ENCODE measurements around the gene TTLL6.
"Not testable (repeated sequence)": the region's sequence is repeated elsewhere in the genome, so short reads cannot be mapped to it uniquely, and the experiment has no call there.

TTLL6 gene

DNA sequence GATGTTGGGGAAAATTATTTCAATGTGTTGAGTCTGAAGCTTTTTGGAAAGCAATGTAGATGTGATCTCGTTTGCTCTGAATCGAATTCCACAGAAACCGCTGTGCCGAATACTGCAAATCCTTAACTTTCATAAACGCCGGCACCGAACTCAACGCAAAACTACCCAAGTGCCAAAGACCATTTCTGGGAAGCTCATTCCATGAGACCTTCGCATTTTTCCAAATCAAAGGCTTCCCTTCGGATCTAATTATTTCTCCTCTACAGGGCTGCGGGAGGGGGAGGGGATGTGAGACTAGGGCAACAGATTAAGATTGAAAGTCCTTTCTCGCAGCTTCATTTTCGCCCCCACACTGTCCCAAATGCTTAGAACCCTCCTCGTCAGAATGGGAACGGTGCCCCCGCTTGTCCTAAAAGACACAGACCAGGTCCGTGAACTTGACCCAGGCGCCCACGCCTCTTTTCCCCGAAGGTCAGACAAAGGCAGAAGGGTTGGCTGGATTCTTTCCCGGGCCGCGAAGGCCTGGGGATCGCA lies 98.7 kb downstream of the TTLL6 start:
- peaks cover 98% of the 10 kb centered on the region for H3K27me3 ChIP-seq (ENCODE audit: control insufficient read depth, insufficient read depth, low read length, poor library complexity, severe bottlenecking)
- no peak overlapping the region for H3K27ac ChIP-seq (ENCODE audit: insufficient read depth, low read depth, low read length, poor library complexity, severe bottlenecking)
- H3K4me3 ChIP-seq (ENCODE audit: insufficient read depth, low read depth, low read length) = no peak overlapping the region
- H3K9me3 ChIP-seq (ENCODE audit: control insufficient read depth, low read length) = no peaks in the 10 kb centered on the region
- peaks cover 15% of the 10 kb centered on the region for H3K4me1 ChIP-seq (ENCODE audit: control insufficient read depth, insufficient read depth, low read length)
- 2 to 4% methylated on average over 24 of the region's 24 CpGs for WGBS, 2 experiments
- H3K36me3 ChIP-seq (ENCODE audit: control insufficient read depth, insufficient read depth, low read length) = no peaks in the 10 kb centered on the region

DNA sequence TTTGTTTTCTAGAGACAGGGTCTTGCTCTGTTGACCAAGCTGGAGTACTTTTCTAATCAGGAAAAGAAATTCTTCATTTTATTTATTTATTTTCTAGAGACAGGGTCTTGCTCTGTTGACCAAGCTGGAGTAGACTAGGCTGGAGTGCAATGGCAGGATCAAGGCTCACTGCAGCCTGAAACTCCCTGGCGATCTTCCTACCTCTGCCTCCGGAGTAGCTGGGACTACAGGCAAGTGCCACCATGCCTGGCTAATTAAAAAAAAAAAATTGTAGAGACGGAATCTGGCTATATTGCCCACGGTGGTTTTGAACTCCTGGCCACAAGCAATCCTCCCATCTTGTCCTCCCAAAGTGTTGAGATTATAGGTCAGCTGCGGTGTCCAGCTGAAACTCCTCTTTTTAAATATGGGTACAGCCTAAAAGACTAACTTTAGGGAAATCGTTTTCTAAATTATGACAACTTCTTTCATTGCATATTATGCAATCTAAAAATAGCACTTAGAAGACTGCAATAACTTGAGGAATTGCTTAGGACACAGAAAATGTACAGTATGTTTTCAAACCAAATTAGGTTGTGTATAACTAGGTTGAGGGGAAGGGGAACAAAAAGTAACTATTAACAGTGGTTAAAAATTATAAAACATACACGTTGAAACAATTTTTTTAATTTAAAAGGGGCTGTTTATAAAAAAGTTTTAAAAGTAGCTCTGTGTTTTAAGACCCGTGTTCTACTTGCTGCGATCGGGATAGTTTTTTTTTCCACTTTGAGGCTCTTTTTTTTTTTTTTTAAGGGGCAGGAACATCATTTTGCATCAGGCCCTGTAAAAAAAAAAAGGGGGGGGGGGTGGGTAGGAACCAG lies 99.4 kb downstream of the TTLL6 start:
- no peak overlapping the region for H3K27ac ChIP-seq (ENCODE audit: insufficient read depth, low read depth, low read length, poor library complexity, severe bottlenecking)
- H3K36me3 ChIP-seq (ENCODE audit: control insufficient read depth, insufficient read depth, low read length) = no peaks in the 10 kb centered on the region
- no peak overlapping the region for H3K4me3 ChIP-seq (ENCODE audit: insufficient read depth, low read depth, low read length)
- H3K27me3 ChIP-seq (ENCODE audit: control insufficient read depth, insufficient read depth, low read length, poor library complexity, severe bottlenecking) = peaks cover 96% of the 10 kb centered on the region
- 18 to 20% methylated on average over 9 to 10 of the region's 10 CpGs for whole genome bisulfite sequencing, 2 experiments
- no peaks in the 10 kb centered on the region for H3K9me3 ChIP-seq (ENCODE audit: control insufficient read depth, low read length)
- H3K4me1 ChIP-seq (ENCODE audit: control insufficient read depth, insufficient read depth, low read length) = peaks cover 15% of the 10 kb centered on the region

DNA sequence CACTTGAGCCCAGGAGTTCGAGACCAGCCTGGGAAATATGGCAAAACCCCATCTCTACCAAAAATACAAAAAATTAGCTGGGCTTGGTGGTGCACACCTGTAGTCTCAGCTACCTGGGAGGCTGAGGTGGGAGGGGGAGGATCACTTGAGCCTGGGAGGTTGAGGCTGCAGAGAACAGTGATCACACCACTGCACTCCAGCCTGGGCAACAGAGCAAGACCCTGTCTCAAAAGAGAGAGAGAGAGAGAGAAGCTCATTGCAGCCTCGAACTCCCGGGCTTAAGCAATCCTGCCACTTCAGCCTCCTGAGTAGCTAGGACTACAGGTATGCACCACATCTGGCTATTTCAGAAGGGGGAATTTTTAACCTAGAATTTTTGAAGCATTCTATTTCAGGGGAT lies 100.5 kb downstream of the TTLL6 start:
- 67 to 86% methylated on average over 3 of the region's 3 CpGs for WGBS, 2 experiments

DNA sequence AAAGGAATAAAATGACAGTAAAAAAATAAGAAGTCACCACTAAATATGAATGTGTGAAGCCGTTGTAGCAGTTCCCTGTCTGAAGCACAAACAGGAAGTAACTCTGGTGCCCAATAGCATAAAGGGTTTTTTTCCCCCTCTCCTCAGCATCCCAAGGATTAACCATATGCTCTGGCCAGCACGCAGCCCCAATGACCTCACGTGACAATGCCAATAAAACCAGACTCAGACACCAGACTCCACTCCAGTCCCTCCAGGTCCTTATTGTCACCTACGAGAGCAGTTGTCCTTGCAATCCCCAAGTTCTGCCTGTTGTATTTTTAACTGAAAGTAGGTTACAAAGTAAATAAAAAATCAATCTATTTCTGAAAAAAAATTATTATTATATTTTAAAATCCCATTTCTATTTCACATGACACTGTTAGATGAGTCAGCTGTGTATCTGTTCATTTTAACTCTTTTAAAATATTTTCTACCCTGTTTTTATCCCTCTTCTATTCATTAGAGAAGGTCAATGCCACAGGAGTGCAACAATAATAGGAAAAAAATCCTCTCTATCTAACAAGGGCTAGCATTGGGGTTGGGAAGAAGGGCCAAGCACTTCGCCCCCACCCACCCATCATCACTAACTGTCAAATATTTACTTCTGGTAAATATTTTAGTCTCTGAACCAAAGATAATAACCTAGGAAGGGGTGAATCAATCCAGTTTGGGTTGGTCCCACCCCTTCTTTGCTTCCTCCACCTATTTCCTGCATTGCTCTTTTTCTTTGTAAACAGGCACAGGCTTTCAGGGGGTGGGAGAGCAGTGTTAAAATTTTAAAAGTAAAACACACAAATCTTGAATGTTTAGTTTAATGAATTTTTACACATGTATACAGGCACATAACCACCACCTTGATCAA lies 101.3 kb downstream of the TTLL6 start:
- WGBS, 2 experiments = 69 to 78% methylated on average over 5 of the region's 5 CpGs
- H3K27ac ChIP-seq (ENCODE audit: insufficient read depth, low read depth, low read length, poor library complexity, severe bottlenecking) = no peak overlapping the region
- H3K27me3 ChIP-seq (ENCODE audit: control insufficient read depth, insufficient read depth, low read length, poor library complexity, severe bottlenecking) = peaks cover 89% of the 10 kb centered on the region
- H3K4me3 ChIP-seq (ENCODE audit: insufficient read depth, low read depth, low read length) = no peak overlapping the region
- H3K4me1 ChIP-seq (ENCODE audit: control insufficient read depth, insufficient read depth, low read length) = peaks cover 15% of the 10 kb centered on the region
- H3K36me3 ChIP-seq (ENCODE audit: control insufficient read depth, insufficient read depth, low read length) = no peaks in the 10 kb centered on the region
- H3K9me3 ChIP-seq (ENCODE audit: control insufficient read depth, low read length) = no peaks in the 10 kb centered on the region

More for the DNA sequence above, 100.5 kb downstream of the TTLL6 start:
- H3K4me1 ChIP-seq (ENCODE audit: control insufficient read depth, insufficient read depth, low read length) = peaks cover 15% of the 10 kb centered on the region
- peaks cover 94% of the 10 kb centered on the region for H3K27me3 ChIP-seq (ENCODE audit: control insufficient read depth, insufficient read depth, low read length, poor library complexity, severe bottlenecking)
- H3K36me3 ChIP-seq (ENCODE audit: control insufficient read depth, insufficient read depth, low read length); H3K9me3 ChIP-seq (ENCODE audit: control insufficient read depth, low read length); H3K27ac ChIP-seq (ENCODE audit: insufficient read depth, low read depth, low read length, poor library complexity, severe bottlenecking); H3K4me3 ChIP-seq (ENCODE audit: insufficient read depth, low read depth, low read length): not testable (repeated sequence)

Data from ectodermal cell (in vitro differentiated cells).